Right renal cortex interstitium (tissue), 3 donors: ENCODE results near the gene CBFA2T3. TPM values are rescaled to one million over a fixed set of nuclear protein-coding genes. Genes with fewer than 3 reads are reported as not detected.

Experiments used
- DNase-seq, 3 donors: peaks; one replicate each; pipeline ENCODE4 v3.0.0-alpha.2; 2013; ENCODE audit warnings: low read depth in 3 of 3, low spot score in 2 of 3
- polyA plus RNA-seq, 3 donors: library from polyadenylated mRNA; unstranded; fragments of 120-200 nt; gene quantifications; one replicate each; pipeline ENCODE4 v1.2.1, GENCODE V29; 2013; ENCODE audit not compliant: insufficient read length in 3 of 3

CBFA2T3 gene
- polyA plus RNA-seq, 3 donors, result 1.7 to 2.0 (median 2.0) TPM

- no peak for DNase-seq
These were observed 34.8 kb downstream of the CBFA2T3 start for GRCh38 chr16:88941913-88942909.

- no peak for DNase-seq
These were observed 35.9 kb downstream of the CBFA2T3 start for GRCh38 chr16:88940862-88941817.

GRCh38 chr16:88939972-88940861, 36.8 kb downstream of the CBFA2T3 start:
- no peak for DNase-seq

DNA sequence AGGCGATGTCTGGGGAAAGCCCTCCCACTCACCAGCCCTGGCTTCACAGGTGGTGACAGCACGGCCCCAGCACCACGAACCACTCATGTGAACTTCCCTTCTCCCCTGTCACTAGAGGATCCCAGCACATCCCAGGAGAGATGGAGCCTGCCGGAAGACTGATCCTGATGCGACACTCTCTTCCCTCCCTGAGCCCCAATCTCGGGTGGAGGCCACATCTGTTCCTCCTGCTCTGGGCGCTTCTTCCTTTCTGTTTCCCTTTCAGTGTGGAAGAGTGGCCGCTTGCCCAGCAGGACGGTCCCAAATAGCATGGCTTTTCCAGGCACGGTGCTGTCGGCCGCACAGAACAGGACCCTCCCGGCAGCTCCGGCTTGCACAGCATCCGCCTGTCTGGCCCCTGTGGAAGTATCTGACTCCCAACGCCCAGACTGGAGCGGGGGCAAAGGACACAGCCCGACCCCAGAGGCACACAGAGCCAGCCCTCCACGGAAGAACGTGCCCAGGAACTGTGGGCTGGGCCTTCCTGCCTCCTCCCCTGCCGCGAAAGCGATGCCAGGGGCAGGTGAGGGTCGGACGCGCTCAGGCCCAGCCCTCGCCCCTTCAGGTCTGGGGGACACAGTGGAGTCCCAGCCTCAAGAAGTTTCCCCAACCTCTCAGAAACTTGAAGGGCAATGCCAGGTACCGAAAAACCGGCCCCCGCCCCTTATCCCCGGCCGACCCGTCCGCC, 37.6 kb downstream of the CBFA2T3 start:
- no peak for DNase-seq

DNA sequence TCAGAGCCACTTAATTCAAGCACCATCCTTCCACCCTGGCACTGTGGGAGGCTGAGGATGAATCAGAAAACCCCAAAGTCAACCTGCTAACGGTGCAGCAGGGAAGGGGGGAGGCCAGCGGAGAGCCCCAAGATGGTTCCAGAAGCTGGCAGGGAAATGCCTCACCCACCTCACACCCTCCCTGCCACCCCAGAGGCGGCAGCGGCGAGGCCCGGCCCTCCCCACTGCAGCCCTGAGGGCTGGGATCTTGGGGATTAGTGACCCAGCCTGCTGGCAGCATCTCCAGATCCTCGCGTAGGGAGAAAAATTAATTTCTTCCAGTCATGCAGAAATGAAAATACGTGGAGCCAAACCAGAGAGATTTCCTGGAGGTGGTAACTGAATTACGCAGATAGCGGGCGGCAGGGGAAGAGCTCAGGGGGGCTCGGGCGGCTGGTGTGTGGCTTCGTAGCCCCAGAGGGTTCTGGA, 38.2 kb downstream of the CBFA2T3 start:
- no peak for DNase-seq

DNA sequence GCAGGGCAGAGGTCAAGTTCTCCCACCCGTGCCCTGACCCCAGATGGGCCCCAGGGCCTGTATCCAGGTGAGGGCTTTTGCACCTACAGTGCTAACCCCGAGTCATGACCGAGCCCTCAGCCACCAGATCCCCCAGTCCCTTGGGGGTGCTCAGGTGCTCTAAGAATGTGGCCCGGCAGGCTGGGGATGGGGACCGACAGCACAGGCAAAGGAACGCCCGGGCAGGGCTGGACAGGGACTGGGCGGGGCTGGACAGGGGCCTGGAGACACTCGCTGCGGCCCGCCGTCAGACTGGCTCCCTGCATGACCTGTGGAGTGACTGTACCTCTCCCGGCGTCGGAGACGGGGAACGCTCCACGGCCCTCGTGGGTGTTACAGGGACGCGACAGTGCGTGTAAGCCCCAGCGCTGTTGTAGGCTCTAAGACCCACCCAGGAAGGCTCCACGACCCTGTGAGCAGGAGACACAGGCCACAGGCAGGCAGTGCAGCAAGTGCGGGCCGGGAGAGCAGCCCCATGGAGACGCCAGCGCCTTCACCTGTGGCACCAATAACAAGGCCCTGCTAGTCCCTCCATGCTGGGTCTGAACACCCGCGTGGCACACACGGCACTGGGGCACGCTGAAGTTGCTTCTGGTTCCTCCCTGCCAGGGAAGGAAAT, 38.8 kb downstream of the CBFA2T3 start:
- DNase-seq, result no peak

DNA sequence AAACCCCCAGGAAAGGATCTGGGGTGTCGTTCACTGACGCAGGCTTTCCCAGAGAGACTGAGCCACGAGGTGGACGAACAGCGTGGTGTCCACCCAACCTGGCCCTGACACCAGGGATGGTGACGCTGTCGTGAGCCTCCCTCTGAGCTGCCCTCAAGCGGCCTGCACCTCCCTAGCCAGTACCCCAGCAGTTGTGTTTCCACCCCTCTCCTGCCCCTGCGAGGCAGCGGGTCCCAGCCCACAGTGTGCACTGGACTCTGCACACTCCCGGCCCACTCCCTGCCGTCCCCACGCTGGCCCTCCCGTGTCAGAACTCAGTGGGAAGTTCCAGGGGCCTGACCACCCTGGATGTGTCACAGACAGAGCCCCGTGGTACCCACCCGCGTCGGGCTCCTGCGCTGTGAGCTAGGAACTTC, 39.8 kb downstream of the CBFA2T3 start:
- DNase-seq, result no peak

GRCh38 chr16:88936556-88937205, 40.3 kb downstream of the CBFA2T3 start:
- no peak for DNase-seq

- DNase-seq, result no peak
These were observed 40.9 kb downstream of the CBFA2T3 start for GRCh38 chr16:88936008-88936555.

GRCh38 chr16:88934066-88934667, 42.8 kb downstream of the CBFA2T3 start:
- no peak for DNase-seq

DNA sequence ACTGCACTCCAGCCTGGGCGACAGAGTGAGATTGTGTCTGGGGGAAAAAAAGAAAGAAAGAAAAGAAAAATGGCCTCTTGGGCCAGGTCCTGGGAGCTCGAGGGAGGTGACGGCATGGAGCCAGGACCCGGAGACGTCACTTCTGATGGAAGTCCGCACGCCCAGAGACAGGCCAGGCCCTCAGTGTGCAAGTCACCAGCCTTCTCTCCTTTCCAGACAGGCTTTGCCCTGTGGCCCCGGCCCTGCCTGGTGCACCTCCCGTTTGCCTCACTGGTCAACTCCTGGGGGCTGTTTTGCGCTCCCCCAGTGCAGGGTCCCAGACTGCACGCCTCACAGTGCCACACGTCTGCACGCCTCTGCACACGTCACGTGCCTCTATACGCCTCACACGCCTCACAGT, 44.1 kb downstream of the CBFA2T3 start:
- DNase-seq, result no peak

DNA sequence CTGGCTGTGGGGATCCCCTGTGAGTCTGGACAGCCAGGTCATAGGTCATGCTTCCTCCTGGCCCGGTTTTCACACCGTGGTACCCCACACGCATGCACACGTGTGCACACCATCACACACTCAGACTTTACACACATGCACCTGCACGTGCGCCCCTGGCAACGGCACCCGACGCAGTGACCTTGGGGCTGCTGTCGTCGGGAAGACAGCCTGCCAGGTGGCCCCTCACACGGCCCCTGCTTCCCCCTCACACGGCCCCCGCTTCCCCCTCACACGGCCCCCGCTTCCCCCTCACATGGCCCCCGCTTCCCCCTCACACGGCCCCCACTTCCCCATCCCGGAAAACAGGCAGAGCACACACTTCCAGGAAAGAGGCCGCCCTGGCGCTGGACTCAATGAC, 45.1 kb downstream of the CBFA2T3 start:
- DNase-seq, result no peak

DNA sequence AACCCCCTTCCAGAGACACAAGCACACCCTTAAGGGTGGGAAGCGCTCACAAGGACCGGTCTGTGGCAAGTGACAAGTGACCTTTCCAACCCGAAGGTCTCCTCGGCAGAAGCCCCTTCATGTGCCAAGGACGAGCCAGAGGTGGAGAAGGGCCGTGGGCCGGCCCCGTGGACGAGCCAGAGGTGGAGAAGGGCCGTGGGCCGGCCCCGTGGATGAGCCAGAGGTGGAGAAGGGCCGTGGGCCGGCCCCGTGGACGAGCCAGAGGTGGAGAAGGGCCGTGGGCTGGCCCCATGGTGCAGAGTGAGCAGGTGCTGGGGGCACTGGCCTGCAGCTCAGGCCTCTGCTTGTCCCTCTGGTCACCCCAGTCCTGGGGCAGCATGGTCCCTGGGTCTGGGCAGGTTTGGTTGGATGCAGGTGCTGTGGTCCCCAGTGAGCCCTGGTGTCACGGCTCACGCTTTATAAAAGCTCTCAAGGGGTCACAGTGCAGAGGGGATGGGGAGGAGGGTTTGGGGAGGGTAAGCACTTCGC, 45.6 kb downstream of the CBFA2T3 start:
- DNase-seq, result no peak

DNA sequence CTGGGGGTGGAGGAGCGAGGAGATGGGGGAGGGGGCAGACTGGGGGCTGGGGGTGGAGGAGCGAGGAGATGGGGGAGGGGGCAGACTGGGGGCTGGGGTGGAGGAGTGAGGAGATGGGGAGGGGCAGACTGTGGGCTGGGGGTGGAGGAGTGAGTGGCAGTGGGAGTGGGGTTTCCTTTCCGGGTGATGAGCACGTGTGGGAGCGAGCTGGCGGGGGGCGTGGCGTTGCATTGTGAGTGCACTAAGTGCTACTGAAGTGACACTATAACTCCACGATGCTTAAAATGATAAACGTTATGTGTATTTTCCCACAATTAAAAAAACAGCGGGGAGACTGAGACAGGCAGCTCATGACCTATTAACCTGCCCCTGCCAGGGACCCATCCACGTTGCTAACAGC, 46.3 kb downstream of the CBFA2T3 start:
- DNase-seq, result no peak

DNA sequence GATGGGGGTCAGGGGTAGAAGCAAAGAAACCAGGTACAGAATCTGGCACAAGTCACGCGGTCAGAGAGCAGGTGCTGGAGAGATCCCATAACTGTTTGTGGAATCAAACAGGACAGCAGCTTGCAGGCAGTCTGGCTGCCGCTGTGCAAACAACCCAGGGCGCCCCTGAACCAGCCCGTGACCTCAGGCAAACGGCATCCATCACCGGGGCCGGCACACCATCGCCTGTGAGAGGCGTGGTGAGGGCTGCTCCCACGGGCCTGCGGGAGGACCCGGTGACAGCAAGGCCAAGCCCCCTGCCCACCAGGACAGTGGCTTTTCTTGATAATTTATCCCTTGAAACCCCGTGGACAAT, 47.9 kb downstream of the CBFA2T3 start:
- DNase-seq, result no peak

DNA sequence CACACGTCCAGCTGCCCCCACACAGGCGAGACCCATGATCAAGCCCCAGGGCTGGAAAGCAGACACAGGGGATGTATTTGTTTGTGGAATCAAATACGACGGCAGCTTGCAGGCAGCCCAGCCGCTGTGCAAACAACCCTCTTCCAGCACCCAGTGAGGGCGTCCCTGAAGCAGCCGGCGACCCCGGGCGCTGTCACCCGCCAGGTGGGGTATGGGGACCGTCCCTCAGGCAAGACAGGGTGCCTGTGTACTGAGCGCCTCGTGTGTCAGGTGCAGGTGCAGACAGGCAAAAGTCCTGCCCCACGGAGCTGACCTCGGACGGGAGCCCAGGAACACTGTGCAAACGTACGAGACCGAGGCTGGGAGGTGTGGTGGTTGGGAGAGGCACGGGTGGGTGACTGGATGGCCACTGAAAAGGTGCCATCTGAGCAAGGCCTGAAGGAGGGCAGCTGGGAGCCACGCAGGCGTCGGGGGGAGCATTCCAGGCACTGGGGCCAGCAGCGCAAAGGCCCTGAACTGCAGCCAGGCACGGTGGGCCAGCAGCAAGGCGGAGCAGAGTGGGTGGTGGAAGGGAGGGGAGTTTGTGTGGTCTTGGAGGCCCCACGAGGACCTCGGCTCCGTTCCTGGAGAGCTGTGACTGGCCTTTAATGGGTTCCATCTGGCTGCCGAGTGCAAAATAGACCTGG, 48.5 kb downstream of the CBFA2T3 start:
- no peak for DNase-seq

DNA sequence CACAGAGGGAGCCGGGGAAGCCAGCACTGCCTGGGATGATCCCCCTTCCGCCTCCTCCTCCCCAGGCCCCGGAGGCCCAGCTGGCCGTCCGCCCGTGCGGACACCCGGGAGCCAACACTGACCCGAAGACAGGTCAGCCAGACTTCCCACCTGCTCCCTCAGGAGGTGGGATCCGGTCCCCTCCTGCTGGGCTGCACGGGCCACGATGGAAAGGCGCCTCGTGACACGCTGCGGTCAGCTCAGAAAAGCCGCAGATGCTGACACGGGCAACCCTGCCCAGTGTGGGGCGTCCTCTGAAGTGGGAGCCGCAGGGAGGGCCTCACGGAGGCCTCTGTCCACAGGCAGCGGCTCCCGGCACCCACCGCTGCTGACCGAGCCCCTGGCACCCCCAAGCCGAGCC, 49.3 kb downstream of the CBFA2T3 start:
- no peak for DNase-seq
